ENCODE results near the gene CYLD. TPM values are rescaled to one million over a fixed set of nuclear protein-coding genes. Genes with fewer than 3 reads are reported as not detected.

The CYLD gene
- total RNA-seq, 1 donor from 2014 or later, result 39.5 TPM

DNA sequence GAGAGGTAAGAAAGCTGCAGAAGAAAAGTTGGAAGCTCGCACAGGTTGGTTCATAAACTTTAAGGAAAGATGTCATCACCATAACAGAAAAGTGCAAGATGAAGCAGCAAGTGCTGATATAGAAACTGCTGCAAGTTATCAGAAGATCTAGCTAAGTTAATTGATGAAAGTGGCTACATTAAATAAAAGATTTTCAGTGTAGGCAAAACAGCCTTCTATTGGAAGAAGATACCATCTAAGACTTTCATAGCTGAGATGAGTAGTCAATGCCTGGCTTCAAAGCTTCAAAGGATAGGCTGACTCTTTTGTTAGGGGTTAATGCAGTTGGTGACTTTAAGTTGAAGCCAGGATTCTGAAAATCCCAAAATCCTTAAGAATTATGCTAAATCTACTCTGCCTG lies 24.0 kb downstream of the CYLD start:
- DNase-seq (ENCODE audit: low spot score), result no peak
- intact Hi-C loops (cut with DNase I), result no loop called here

DNA sequence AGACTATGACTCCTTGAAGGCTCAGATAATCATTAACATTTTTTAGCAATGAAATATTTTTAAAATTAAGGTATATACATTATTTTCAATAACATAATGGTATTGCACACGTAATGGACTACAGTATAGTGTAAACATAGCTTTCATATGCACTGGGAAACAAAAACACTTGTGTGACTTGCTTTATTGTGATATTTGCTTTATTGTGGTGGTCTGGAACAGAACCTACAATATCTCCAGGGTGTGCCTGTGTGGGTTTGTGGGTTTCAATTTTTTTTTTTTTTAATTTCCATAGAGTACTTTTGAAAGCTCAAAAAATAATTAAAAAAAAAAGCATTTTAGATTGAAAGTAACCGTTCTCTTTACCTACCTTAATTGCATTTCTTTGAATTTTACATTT lies 25.3 kb downstream of the CYLD start:
- no peak for DNase-seq (ENCODE audit: low spot score)
- intact Hi-C loops (cut with DNase I), result no loop called here

GRCh38 chr16:50771366-50771765 lies 29.5 kb downstream of the CYLD start:
- intact Hi-C loops (cut with DNase I), result no loop called here
- DNase-seq (ENCODE audit: low spot score), result no peak

DNA sequence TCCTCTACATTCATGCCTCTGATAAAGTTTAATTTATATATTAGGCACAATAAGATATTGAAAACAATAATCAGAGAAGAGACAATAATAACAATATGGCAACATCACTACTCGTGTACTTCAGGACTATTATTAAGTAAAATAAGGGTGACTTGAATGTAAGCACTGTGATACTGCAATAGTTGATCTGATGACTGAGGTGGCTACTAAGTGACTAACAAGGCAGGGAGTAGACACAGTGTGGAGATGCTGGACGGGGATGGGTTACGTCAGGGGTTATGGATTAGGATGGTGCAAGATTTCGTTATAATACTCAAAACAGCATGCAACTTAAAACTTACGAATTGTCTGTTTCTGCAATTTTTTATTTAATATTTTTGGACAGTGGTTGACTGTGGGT lies 32.5 kb downstream of the CYLD start:
- intact Hi-C loops (cut with DNase I), result no loop called here
- DNase-seq (ENCODE audit: low spot score), result no peak

DNA sequence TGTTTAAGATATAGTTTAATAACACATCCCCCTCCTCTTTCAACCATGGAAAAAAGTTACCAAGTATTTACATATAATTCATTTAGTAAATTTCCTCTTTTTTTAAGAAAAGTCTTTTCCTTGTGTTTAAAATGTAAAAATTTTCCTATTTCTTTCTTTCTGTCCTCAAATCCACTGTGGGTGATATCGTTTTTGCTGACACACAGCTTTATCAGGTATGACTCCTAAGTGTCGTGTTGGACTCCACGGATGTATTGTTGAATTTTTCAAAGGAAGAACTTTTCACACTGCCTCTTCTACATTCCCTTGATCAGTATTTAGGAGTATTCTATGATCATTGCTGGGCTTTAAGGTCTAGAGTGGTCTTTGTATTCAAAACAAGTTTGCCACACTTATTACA lies 33.1 kb downstream of the CYLD start:
- intact Hi-C loops (cut with DNase I), result no loop called here
- DNase-seq (ENCODE audit: low spot score), result no peak

DNA sequence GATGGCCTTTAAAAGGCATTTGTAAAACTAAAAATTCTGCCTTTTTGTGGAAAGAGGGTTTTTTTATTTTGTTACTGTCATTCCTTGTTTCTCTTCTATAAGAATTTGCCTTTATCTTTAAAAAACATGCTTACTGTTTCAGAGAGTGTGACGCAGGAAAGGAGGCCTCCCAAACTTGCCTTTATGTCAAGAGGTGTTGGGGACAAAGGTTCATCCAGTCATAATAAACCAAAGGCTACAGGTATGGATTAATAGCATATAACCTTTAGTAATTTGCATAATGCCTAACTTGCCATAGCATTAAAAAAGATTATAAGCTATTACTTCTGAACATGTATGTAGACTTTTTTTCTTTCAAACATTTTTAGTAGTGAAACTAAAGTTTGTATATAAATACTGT lies 34.2 kb downstream of the CYLD start:
- no peak for DNase-seq (ENCODE audit: low spot score)

DNA sequence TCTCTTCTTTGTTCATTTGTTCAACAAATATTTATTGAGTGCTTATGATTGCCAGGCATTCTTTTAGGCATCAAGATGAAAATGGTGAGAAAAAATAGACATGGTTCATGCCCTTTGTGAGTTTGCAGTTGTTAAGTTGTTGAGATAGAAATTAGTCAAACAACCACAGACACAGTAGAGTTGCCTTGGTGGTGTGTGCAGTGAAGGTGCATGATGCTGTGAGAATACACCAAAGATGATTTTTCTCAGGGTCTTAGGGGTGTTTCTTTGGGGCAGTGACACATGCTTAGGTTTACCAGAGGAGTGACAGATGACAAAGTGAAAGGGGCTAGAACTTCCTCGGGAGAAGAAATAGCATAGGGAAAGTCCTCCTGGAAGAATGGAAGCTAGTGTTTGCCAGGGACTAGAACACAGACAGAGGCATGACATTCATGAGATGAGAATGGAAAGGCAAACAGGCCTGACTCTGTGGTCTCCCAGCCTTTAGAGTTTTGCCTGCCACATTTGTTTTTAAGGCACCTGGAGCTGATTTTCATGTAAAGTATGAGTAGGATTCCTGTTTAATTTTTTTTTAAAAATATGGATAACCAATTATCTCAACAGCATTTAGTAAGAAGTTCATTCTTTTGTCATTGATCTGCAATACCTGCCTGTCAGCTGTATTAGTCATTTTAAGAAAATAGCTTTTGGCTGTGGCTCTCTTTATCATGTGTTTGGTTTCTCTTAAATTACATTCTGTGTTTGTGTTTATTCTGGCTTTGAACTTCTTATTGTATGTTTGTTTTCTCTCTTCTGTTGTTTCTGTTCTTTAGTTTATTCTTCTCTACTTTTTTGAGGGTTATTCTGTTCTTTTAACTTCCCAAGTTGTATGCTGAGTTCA lies 36.6 kb downstream of the CYLD start:
- intact Hi-C loops (cut with DNase I), result no loop called here
- no peak for DNase-seq (ENCODE audit: low spot score)

More for the DNA sequence above, 34.2 kb downstream of the CYLD start:
- intact Hi-C loops (cut with DNase I), result no loop called here

DNA sequence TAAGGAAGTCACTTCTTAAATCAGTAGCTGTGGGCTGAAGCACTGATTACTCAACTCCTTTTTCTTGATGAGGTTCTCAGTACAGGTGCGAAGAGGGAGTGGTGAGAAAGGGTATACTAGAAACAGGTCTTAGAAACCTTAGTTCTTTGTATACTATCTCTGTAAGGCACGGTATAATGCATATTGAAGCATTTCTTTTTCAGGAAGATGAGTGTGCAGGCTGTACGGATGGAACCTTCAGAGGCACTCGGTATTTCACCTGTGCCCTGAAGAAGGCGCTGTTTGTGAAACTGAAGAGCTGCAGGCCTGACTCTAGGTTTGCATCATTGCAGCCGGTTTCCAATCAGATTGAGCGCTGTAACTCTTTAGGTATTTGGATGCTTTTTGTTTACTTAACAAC lies 39.2 kb downstream of the CYLD start:
- intact Hi-C loops (cut with DNase I), result no loop called here
- no peak for DNase-seq (ENCODE audit: low spot score)

DNA sequence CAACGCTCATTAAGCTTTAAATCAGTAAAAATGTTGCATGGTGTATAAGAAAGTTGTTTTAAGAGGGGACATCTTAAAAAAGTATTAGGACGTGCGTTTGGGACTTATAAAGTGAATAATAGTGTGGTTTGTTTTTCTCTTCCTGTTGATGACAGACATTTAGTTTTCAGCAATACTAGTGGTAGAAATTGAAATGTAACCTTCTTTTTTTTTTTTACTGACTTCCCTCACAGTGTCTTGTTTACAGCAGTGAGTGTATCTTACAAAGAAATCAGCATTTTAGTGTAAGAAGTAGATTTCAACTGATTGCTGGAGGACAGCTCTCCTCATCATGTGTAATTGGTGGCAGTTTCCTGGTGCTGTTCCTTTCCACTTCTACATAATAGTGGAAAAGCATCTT lies 39.6 kb downstream of the CYLD start:
- intact Hi-C loops (cut with DNase I), result no loop called here
- DNase-seq (ENCODE audit: low spot score), result no peak

DNA sequence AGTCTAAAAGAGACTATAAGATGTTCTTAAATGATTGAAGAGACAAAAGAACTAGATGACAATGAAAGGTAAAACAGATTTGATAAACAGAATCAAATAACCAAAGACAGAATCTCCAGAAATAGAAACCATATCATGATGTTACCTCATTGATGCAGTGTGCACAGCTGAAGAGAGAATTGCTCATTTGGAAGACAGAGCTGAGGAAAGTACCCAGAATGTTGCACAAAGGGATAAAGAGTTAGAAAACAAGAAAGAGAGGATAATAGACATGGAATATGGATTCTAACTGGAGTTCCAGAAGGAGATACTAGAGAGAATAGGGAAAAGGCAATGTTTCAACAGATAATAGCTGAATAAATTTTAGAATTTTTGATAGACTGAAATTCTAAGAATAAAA lies 47.9 kb downstream of the CYLD start:
- DNase-seq (ENCODE audit: low spot score), result no peak
- intact Hi-C loops (cut with DNase I), result no loop called here

- intact Hi-C loops (cut with DNase I), result no loop called here
- DNase-seq (ENCODE audit: low spot score), result no peak
These were observed 49.6 kb downstream of the CYLD start for GRCh38 chr16:50791522-50791921.

DNA sequence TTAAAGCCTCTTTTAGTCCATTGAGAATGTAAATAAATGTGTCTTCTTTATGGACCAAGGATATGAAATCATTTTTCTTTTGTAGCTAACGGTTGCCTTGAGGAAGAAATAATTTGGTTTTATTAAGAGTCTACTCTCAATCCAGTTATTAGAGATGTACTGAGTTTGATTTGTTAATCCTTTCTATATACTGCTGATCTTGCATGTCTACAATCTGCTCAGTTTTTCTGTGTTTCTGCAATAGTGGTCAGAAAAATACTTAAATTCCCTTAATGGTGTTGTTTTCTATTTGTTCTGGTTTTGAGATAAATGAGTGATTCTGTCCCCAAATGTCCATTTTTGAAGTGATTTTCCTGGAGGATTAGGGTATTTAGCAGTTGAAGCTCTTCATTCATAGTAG lies 54.9 kb downstream of the CYLD start:
- intact Hi-C loops (cut with DNase I), result no loop called here
- no peak for DNase-seq (ENCODE audit: low spot score)

GRCh38 chr16:50797456-50797855 lies 55.6 kb downstream of the CYLD start:
- no peak for DNase-seq (ENCODE audit: low spot score)
- intact Hi-C loops (cut with DNase I), result no loop called here

GRCh38 chr16:50800074-50800473 lies 58.2 kb downstream of the CYLD start:
- intact Hi-C loops (cut with DNase I), result loop anchor here (10.0 kb wide), 2 partner anchors 135 to 425 kb away; no protein-coding TSS in a partner anchor
- no peak for DNase-seq (ENCODE audit: low spot score)

DNA sequence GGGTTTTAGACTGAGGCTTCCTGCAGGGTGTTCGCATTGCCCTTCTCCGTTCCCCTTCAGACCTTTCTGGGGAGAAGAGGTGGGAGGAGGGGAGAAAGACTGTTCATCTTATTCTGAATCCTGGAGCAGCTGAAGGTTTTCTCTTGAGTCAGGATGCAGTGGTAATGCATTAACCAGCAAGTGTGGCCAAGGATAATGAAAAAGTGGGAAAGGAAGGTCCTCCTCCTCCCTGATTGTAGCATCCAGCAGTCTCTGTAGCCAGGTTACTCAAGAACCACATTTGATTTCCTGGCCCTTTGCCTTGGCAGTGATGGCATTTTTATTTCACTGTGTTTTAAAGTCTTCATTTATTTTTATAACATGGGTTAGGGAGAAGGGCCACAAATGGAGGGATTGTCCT lies 59.1 kb downstream of the CYLD start:
- no peak for DNase-seq (ENCODE audit: low spot score)
- intact Hi-C loops (cut with DNase I), result loop anchor here (10.0 kb wide), 2 partner anchors 136 to 426 kb away; no protein-coding TSS in a partner anchor

- DNase-seq (ENCODE audit: low spot score), result no peak
- intact Hi-C loops (cut with DNase I), result loop anchor here (10.0 kb wide), 2 partner anchors 137 to 427 kb away; no protein-coding TSS in a partner anchor
These were observed 60.1 kb downstream of the CYLD start for GRCh38 chr16:50802000-50802399.

DNA sequence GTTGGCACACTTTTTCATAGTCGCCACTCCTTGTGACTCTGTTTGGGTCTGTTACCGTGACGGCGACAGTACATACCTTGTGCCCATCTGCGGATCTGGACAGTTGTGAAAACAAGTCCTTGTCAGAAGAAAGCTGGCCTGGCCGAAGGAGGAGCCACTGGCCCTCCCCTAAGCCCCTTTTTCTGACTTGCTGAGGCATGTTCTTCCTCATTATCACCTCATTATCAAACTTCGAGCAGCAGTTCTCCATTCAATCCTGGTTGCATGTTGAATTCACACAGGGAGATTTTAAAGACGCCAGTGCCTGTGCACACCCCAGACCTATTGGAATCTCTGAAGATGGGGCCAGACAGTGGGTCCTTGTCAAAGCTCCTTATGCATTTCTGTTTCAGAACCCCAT lies 61.1 kb downstream of the CYLD start:
- intact Hi-C loops (cut with DNase I), result loop anchor here (10.0 kb wide), 2 partner anchors 138 to 428 kb away; no protein-coding TSS in a partner anchor
- DNase-seq (ENCODE audit: low spot score), result no peak

- DNase-seq (ENCODE audit: low spot score), result no peak
- intact Hi-C loops (cut with DNase I), result loop anchor here (10.0 kb wide), 2 partner anchors 140 to 430 kb away; no protein-coding TSS in a partner anchor
These were observed 62.5 kb downstream of the CYLD start for GRCh38 chr16:50804290-50804907.

GRCh38 chr16:50806099-50807062 lies 64.5 kb downstream of the CYLD start:
- peak; percentile 83 for DNase-seq (ENCODE audit: low spot score)

More at GRCh38 chr16:50806099-50807062, 64.5 kb downstream of the CYLD start:
- intact Hi-C loops (cut with DNase I), result loop anchor here (5.0 to 10.0 kb wide), 3 partner anchors 64 to 432 kb away; partner anchors contain the start of gene CYLD

Data from cardiac septum (tissue), 1 donor.